Natural killer cell treated with Interleukin-12 subunit alpha and Interleukin-12 subunit beta and Interleukin-15 and Interleukin-18, amount 100 ng/mL, for 72 hours (primary cell): Measurements from ENCODE around the gene SUPT6H. TPM values are rescaled to one million over a fixed set of nuclear protein-coding genes. Genes with fewer than 3 reads are reported as not detected.

Experiments
- ATAC-seq, 2 donors: fragments of 150-1000 bp; cut with Tn5 transposase in 1 of 2; sonication (Bioruptor Pico), chemical (Tn5 transposase) in 1 of 2; 2 replicates each; pipeline ENCODE4 v1.10.0; 2021
- DNase-seq: peaks from one replicate; pipeline ENCODE4 v3.0.0; 2022; ENCODE audit warnings: low spot score
- H3K27ac Mint-ChIP-seq, 2 donors: 1 replicate in 1 of 2; 2 replicates in 1 of 2; pipeline ENCODE4 v1.8.0; 2022; ENCODE audit warnings: mixed read lengths in 2 of 2, mild to moderate bottlenecking in 1 of 2, moderate library complexity in 1 of 2
- H3K27me3 Mint-ChIP-seq, 2 donors: 1 replicate in 1 of 2; 2 replicates in 1 of 2; pipeline ENCODE4 v1.8.0; 2022; ENCODE audit warnings: mixed read lengths in 2 of 2
- H3K36me3 Mint-ChIP-seq: one replicate; pipeline ENCODE4 v1.8.0; 2022; ENCODE audit warnings: mixed read lengths
- H3K4me1 Mint-ChIP-seq, 2 donors: 1 replicate in 1 of 2; 2 replicates in 1 of 2; pipeline ENCODE4 v1.8.0; 2022; ENCODE audit warnings: low read depth in 2 of 2, mixed read lengths in 2 of 2, mild to moderate bottlenecking in 1 of 2
- H3K4me3 Mint-ChIP-seq: one replicate; pipeline ENCODE4 v1.8.0; 2022; ENCODE audit warnings: mixed read lengths
- H3K9me3 Mint-ChIP-seq: 2 replicates; pipeline ENCODE4 v1.8.0; 2022; ENCODE audit warnings: mixed read lengths
- total RNA-seq, 2 donors: library from RNA; stranded (reverse); gene quantifications; one replicate each; pipeline ENCODE4 v1.2.3, GENCODE V29; 2022

Gene SUPT6H
- total RNA-seq = 100 to 1,000 TPM; 118 to 133 TPM

DNA sequence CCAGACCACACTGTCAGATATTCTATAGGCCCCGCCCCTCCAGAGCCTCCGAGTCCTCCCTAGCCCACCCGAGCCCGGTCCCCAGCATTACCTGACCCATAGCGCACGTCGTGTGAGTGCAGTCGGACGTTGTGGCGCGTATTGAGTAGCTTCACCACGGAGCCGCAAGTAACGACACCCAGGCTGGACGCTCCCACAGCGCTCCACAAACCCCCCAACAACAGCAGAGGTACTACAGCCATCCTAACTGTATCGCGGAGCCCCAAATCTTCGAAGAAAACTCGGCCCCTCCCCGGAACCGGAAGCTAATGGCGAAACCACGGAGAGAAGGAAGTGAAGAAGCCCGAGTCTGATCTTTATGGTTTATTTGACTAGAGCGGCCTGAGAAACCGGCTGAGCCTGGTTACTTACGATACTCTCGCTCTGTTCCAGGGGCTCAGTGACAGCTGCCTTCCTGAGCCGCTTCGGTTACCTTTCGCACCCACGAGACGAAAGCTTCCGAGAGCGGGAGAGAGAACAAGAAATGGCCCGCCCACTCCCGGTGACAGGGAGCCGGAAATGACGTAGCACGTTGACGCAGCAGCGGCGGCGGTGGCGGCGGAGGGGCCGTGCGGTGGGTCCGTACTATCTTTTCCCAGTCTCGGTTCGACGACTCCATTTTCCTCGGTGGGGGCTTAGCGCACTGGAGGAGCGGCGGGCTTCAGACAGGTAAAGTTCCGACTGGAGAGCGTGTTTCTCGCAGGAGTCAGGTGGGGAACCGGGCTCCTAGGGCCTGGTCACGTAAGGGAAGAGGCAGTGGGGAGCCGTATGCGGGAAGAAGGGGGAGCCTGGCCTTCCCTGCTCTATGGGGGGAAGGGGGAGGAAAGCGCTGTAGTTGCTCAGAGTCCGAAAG, at the start of gene SUPT6H, which contains the start of gene SDF2:
SUPT6H (plus strand) TSS at position 571 of the 892 bp plus-strand sequence. CDS start 11,197 bp downstream, outside the sequence.
SDF2 (minus strand) TSS at position 272 of the 892 bp plus-strand sequence; CDS start at position 242, 30 bp downstream.
- Mint-ChIP-seq H3K9me3 (no peaks in the 10 kb centered on the region), H3K36me3 (peaks cover 21% of the 10 kb centered on the region), H3K4me1 (peaks cover 45 to 56% of the 10 kb centered on the region in 2 donors), H3K27ac (peak within 1 kb of the TSS; percentile 98 to 100), H3K27me3 (no peaks in the 10 kb centered on the region), H3K4me3 (peak within 1 kb of the TSS; percentile 92)
- ATAC-seq = peak; percentile 93 to 94
- peak; percentile 94 for DNase-seq

DNA sequence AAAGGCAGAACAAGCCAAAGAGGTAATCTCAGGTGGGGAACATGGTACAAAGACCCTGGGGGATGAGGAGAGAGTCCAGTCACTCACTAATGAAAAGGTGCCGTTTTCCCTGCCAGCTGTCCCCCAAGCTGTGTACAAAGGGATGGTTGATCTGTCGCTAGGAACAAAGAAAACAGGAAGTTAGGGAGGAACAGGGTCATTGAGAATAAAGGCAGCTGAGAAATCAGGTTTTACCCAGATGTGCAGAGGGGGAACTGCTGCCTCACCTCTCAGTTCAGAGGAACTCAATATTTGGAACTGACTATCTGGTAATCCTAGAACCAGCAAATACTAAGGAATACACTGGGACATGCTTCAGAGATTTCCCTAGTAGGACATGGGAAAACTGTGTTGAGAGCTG, 49.5 kb upstream of the SUPT6H start:
- no peak overlapping the region for H3K27ac Mint-ChIP-seq

DNA sequence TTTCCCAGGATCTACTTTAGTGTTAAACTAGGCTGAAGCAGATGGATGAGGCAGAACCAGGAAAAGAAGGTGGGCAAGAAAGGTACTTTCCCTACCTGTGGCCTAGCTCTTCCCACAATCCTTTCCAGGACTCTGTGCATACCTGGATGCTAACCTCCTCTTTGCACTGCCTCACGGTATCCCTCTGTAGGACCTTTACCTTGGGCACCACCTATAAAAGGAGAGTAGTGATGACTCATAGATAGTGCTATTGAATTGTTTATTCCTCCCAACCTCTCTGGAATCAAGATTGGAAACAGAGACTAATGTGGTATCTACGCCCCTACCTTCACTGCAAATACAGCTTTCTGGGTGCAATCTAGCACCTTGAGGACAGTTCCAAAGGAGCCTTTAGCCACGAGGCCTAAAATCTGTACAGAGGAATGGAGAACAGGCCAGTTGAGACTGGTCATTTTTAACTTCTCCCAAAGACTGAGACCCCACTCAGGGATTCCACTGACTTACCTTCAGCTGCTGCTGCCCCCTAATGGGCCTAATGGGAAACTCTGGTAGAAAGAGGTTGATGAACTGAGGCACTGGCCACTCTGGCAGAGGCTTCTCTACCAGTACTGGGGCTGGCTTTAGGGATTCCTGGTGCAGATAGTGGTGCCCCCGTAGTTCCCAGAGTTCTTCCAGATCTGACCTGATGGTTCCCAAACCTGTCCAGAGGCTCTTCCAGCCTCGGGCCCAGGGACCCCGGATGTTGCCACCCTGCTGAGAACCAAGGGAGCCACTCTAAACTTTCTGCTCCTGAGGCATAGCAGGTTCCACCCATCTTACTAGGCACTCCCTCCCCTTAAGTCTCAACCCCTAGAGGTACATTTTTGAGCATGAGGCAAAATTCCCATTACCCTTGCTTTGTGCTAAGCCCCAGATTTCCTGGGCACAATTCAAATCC, 48.8 kb upstream of the SUPT6H start:
- ATAC-seq (peak in 1 of 2 donors; percentile 25), DNase-seq (no peak)
- H3K4me3 Mint-ChIP-seq = no peak overlapping the region
- H3K27ac Mint-ChIP-seq = no peak overlapping the region
- H3K36me3 Mint-ChIP-seq = peaks cover 15% of the 10 kb centered on the region
- H3K9me3 Mint-ChIP-seq = no peaks in the 10 kb centered on the region
- no peaks in the 10 kb centered on the region for H3K27me3 Mint-ChIP-seq
- H3K4me1 Mint-ChIP-seq = peaks cover 0 to 4% of the 10 kb centered on the region in 2 donors

More for the DNA sequence above, 49.5 kb upstream of the SUPT6H start:
- Mint-ChIP-seq H3K4me3 (no peak overlapping the region), H3K27me3 (no peaks in the 10 kb centered on the region), H3K4me1 (peaks cover 0 to 4% of the 10 kb centered on the region in 2 donors), H3K9me3 (no peaks in the 10 kb centered on the region), H3K36me3 (peaks cover 15% of the 10 kb centered on the region)
- ATAC-seq (no peak), DNase-seq (no peak)

DNA sequence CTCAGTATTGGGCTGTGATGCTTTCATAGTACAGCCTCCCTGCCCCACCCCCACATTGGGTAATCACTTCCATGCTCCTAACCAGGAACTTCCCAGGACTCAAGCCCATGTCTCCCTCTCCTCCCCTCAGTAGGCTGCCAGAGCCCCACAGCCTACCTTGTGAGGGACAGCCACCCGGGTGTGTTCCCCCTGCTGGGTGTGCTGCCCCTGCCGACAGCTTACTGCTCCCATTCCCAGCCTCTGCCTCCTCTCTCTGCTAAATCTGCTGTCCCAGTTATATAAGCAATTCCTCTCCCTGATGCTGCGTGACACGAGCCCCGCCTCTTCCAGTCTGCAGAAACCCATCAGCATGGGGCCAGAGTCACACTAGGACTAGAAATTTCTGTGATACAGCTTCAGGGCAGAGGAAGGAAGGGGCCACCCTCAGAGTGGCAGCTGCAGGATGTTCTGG, 48.0 kb upstream of the SUPT6H start, which contains the start of gene RSKR:
RSKR (minus strand) TSS at position 255 of the 451 bp plus-strand sequence; CDS start at position 231, 24 bp downstream.
- ATAC-seq = no peak
- Mint-ChIP-seq H3K4me1 (peaks cover 0 to 4% of the 10 kb centered on the region in 2 donors), H3K9me3 (no peaks in the 10 kb centered on the region), H3K27ac (no peak within 1 kb of the TSS), H3K27me3 (no peaks in the 10 kb centered on the region), H3K4me3 (no peak within 1 kb of the TSS), H3K36me3 (peaks cover 15% of the 10 kb centered on the region)
- DNase-seq = no peak

DNA sequence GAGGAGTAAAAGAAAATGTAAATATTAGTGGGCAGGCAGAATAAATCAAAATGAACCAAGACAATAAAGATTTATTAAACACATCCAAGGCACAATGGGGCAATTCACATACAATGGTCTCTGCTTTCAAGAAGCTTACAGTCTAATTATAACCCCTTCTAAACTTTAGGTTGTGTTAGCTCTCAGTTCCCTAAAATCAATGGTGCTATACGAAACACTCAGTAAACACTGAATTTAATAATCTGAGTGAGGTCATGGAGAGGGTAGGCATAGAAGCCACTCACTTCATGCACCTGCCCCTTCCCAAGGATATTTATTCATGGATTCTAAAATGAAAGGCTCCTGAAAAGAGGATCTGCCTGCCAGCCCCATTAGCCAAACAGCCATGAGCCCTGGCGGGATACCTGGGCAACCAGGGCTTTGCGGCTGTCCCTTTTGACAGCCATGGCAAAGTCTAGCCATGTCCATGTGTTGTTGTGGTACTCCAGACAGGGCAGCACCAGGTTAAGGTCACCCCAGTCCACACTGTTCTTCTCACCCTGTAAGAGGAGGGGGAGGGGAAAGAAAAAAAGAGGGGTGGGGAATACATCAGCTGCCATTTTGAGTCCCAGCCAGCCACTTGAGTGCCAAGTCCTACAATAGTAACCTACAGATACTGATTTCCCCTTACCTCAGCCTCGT, 46.6 kb upstream of the SUPT6H start:
- ATAC-seq = no peak
- H3K4me3 Mint-ChIP-seq = no peak overlapping the region

DNA sequence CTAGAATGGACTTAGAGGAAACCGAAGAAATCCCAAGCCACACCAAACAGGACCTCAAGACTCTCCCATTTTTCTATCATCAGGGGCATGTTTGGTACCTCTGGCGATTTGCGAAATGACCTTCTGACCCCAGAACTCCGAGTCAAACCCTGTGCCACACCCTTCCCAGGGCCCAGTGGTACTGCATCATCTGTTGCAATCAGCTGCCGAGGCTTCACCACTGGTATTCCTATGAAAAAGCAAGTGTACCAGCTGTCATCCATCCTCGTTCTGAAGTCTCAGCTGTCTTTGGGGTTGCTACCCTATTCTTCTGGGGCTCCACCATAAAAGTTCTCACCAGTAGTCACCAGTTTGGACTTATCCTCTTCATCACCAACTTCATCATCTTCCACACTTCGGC, 45.7 kb upstream of the SUPT6H start:
- Mint-ChIP-seq H3K27ac (no peak overlapping the region), H3K36me3 (peaks cover 30% of the 10 kb centered on the region), H3K27me3 (no peaks in the 10 kb centered on the region), H3K9me3 (no peaks in the 10 kb centered on the region), H3K4me1 (peaks cover 0 to 4% of the 10 kb centered on the region in 2 donors), H3K4me3 (no peak overlapping the region)
- ATAC-seq (no peak), DNase-seq (no peak)

More for the DNA sequence above, 46.6 kb upstream of the SUPT6H start:
- DNase-seq = no peak
- Mint-ChIP-seq H3K36me3 (peaks cover 24% of the 10 kb centered on the region), H3K27ac (no peak overlapping the region), H3K9me3 (no peaks in the 10 kb centered on the region), H3K4me1 (peaks cover 0 to 4% of the 10 kb centered on the region in 2 donors), H3K27me3 (no peaks in the 10 kb centered on the region)

DNA sequence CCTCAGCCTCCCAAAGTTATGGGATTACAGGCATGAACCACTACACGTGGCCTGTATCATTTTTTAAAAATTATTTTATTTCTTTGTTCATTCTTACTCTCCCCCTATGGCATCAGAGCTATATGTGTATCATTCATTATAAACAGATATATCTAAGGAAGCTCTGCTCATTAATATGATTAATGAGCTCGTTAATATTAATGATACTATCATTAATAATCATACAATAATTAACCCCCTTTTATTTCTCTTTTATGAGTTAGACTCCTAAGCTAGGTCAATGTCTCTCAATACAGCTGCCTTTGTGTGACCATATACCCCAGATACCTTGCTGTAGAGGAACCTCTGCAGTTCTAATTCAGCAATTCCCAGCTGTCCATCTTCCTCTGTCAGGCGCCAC, 43.5 kb upstream of the SUPT6H start:
- Mint-ChIP-seq H3K4me3 (no peak overlapping the region), H3K27ac (no peak overlapping the region), H3K27me3 (no peaks in the 10 kb centered on the region), H3K36me3 (peaks cover 40% of the 10 kb centered on the region), H3K9me3 (no peaks in the 10 kb centered on the region), H3K4me1 (peaks cover 0 to 4% of the 10 kb centered on the region in 2 donors)
- DNase-seq = no peak
- ATAC-seq = no peak

DNA sequence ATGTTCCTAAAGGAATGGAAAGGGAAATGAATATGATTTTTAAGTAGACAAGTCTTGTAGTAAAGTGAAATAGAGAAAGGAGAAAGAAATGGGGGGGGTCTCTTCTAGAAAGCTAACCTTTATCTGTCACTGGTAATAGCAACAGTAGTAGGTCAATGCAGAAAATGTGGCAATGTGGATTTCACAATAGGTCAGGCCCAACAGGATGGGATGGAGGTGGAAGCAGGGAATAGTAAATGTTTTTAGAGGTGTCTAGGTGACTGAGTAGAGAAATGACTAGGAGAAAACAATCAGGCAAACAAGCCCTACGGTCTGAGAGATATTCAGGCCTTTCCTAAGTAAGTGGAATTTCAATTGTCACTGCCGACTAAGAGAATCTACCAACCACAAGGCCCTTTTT, 42.0 kb upstream of the SUPT6H start:
- Mint-ChIP-seq H3K4me1 (peaks cover 0 to 2% of the 10 kb centered on the region in 2 donors), H3K27me3 (no peaks in the 10 kb centered on the region), H3K27ac (no peak overlapping the region), H3K9me3 (no peaks in the 10 kb centered on the region), H3K36me3 (peaks cover 39% of the 10 kb centered on the region), H3K4me3 (no peak overlapping the region)
- no peak for ATAC-seq
- no peak for DNase-seq

DNA sequence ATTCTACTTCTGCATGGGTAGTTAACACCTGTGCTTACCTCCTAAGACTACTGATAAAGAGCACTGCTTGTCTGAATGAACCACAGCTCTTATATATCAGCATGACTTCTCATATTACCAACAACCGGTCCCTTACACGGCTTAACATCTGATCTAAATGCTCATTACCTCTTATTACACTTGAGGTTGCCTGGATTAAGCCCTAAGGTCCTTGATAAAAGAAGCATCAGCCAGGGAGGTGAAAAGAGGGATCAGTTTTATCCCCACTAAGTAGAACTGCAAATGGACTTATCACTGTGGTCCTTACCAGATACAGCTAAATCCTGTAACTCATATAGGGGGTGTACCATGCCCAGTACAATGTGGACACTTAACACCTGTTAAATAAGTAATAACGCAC, 39.8 kb upstream of the SUPT6H start:
- ATAC-seq (no peak), DNase-seq (no peak)
- Mint-ChIP-seq H3K27me3 (no peaks in the 10 kb centered on the region), H3K27ac (no peak overlapping the region), H3K4me1 (peaks cover 0 to 5% of the 10 kb centered on the region in 2 donors), H3K36me3 (peaks cover 42% of the 10 kb centered on the region), H3K9me3 (no peaks in the 10 kb centered on the region), H3K4me3 (no peak overlapping the region)

DNA sequence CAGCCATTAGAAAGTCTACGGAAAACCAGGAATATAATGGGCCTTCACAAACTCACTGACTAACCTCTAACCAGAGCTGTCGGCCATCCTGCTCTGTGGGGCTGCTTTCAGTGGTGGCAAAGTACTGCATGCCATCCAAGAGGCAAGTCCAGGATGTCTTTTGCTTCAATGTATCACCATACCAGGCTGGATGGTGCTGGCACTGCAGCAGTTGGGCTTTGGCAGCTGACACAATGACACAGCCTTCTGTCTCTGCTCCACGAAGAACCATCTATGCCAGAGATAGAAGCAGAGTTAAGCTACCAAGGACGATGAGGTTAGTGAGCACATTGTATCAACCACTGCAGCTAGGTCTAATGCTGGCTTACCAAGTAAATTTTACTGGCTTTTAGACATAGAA, 38.3 kb upstream of the SUPT6H start:
- Mint-ChIP-seq H3K27ac (no peak overlapping the region), H3K27me3 (no peaks in the 10 kb centered on the region), H3K4me3 (no peak overlapping the region), H3K4me1 (peaks cover 5 to 9% of the 10 kb centered on the region in 2 donors), H3K9me3 (no peaks in the 10 kb centered on the region), H3K36me3 (peaks cover 50% of the 10 kb centered on the region)
- ATAC-seq (no peak), DNase-seq (no peak)

DNA sequence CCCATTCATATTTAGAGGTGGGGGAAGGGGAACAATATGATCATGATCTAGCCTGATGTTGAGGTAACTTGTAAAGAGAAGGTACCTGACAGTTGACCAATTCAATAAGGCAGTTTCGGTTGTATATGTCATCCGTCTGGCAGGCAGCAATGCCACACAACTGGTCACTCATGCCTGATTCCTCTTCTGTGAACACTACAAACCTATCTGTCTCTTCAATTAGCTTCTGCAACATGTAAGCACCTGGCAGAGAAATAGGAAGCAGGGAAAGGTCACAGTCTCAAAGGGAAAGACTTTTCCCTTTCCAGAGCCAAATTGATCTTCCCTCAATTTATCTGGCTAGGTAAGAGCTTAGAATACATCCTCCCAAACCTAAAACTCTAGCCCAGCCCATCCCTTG, 37.9 kb upstream of the SUPT6H start:
- no peaks in the 10 kb centered on the region for H3K27me3 Mint-ChIP-seq
- H3K4me1 Mint-ChIP-seq = peaks cover 5 to 9% of the 10 kb centered on the region in 2 donors
- no peak overlapping the region for H3K27ac Mint-ChIP-seq
- ATAC-seq = no peak
- no peaks in the 10 kb centered on the region for H3K9me3 Mint-ChIP-seq
- peaks cover 50% of the 10 kb centered on the region for H3K36me3 Mint-ChIP-seq
- no peak overlapping the region for H3K4me3 Mint-ChIP-seq
- no peak for DNase-seq

DNA sequence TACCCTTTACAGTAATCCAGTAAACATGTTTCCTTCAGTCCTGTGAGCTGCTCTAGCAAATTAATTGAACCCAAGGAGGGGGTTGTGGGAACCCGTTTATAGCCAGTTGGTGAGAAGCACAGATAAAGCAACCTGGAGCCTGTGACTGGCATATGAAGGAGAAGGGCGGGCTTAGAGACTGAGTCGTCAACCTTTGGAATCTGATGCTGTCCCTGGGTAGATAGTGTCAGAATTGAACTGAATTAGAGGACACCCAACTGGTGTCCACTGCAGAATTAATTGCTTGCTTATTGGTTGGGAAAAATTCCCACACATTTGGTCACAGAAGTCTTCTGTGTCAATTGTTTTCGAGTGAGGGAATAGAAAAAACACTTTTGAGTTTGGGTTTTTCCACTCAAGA, 35.2 kb upstream of the SUPT6H start:
- H3K27me3 Mint-ChIP-seq = no peaks in the 10 kb centered on the region
- no peak for ATAC-seq
- no peak for DNase-seq
- no peak overlapping the region for H3K4me3 Mint-ChIP-seq
- H3K27ac Mint-ChIP-seq = no peak overlapping the region
- peaks cover 5 to 9% of the 10 kb centered on the region in 2 donors for H3K4me1 Mint-ChIP-seq
- peaks cover 35% of the 10 kb centered on the region for H3K36me3 Mint-ChIP-seq
- no peaks in the 10 kb centered on the region for H3K9me3 Mint-ChIP-seq
